ENCODE results near the gene B3GALT6. TPM values are rescaled to one million over a fixed set of nuclear protein-coding genes. Genes with fewer than 3 reads are reported as not detected.

Gene B3GALT6
- total and polyA plus RNA-seq, 2 experiments from 2014 or later = 5.5 to 26.5 TPM

DNA sequence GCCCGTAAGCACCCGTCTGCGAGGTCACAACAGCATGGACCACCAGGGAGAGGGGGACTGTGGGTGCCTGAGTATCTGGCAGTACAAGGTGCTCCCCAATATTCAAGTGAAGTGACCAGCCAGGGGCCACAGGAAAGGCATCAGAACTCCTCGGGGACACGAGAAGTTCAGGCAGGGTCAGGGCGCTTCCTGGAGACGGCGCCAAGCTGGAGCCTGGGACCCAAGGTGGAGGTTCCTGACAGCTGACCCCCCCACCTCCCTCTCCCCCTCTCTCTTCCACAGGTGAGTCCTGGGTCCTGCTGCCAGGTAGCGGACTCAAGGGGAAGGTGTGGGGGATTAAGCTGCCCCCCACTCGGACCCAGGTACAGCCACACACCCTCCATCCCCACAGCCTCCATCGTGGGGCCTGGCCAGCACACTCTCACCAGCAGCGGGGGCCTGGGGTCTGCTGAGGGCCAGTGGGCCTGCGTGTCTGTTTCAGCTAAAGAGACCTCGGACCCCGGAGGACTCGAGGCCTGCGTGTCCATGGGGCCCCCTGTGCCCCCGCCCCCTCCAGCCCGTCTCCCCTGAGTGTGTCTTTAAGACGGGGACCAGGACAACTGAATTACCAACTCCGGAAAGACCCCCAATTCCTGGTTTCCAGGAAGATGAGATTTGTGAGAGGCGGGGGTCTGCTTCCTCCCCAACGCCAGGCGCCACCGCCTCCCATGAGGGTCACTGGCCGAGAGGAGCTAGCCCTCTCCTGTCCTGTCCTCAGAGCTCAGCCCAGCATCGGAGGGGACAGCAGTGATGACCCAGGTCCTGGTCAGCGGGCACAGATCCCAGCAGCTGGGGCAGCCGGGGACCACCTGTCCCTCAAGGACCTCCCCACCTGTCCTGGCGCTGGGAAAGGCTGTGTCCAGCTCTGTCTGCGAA is 31.8 kb upstream of the B3GALT6 start:
- H4K20me1 ChIP-seq (replicated peaks; ENCODE audit: insufficient read depth) = no peaks in the 10 kb centered on the region
- DNase-seq (ENCODE audit: low spot score) (peak; percentile 5), ATAC-seq (no peak)
- H3F3A ChIP-seq (replicated peaks; ENCODE audit: low read depth) = no peaks in the 10 kb centered on the region
- H3K4me1 Mint-ChIP-seq = no peaks in the 10 kb centered on the region; the same call in 2 of the 3 replicates
- TF ChIP-seq EZH2 (IDR thresholded peaks at IDR 0.05; ENCODE audit: low read depth, unreplicated experiment) = no peak
- TF ChIP-seq STAT1 (IDR thresholded peaks at IDR 0.05; ENCODE audit: unreplicated experiment) = no peak
- no peak for TF ChIP-seq POLR2AphosphoS5 (IDR thresholded peaks at IDR 0.05; ENCODE audit: low read depth)
- no peak for TF ChIP-seq CTCF (conservative IDR thresholded peaks at IDR 0.05; ENCODE audit: low read depth in 2 of 2)
- no peak for TF ChIP-seq ZNF114 (CRISPR knock-in tag; IDR thresholded peaks at IDR 0.05)
- no peak for TF ChIP-seq CREB1 (CRISPR knock-in tag; IDR thresholded peaks at IDR 0.05; ENCODE audit: low read depth)
- TF ChIP-seq, protein P1, sequence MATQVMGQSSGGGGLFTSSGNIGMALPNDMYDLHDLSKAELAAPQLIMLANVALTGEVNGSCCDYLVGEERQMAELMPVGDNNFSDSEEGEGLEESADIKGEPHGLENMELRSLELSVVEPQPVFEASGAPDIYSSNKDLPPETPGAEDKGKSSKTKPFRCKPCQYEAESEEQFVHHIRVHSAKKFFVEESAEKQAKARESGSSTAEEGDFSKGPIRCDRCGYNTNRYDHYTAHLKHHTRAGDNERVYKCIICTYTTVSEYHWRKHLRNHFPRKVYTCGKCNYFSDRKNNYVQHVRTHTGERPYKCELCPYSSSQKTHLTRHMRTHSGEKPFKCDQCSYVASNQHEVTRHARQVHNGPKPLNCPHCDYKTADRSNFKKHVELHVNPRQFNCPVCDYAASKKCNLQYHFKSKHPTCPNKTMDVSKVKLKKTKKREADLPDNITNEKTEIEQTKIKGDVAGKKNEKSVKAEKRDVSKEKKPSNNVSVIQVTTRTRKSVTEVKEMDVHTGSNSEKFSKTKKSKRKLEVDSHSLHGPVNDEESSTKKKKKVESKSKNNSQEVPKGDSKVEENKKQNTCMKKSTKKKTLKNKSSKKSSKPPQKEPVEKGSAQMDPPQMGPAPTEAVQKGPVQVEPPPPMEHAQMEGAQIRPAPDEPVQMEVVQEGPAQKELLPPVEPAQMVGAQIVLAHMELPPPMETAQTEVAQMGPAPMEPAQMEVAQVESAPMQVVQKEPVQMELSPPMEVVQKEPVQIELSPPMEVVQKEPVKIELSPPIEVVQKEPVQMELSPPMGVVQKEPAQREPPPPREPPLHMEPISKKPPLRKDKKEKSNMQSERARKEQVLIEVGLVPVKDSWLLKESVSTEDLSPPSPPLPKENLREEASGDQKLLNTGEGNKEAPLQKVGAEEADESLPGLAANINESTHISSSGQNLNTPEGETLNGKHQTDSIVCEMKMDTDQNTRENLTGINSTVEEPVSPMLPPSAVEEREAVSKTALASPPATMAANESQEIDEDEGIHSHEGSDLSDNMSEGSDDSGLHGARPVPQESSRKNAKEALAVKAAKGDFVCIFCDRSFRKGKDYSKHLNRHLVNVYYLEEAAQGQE (IDR thresholded peaks at IDR 0.05; ENCODE audit: unreplicated experiment) = no peak
- TF ChIP-seq EZH2phosphoT487 (IDR thresholded peaks at IDR 0.05; ENCODE audit: unreplicated experiment) = no peak
- peak overlapping the region; percentile 46 for H3K4me3 Mint-ChIP-seq
- H3K4me2 ChIP-seq = peak overlapping the region; percentile 75
- H3K79me2 ChIP-seq (replicated peaks; ENCODE audit: insufficient read depth) = no peaks in the 10 kb centered on the region
- H3K9me2 ChIP-seq (ENCODE audit: insufficient read depth) = no peaks in the 10 kb centered on the region
- H3K36me3 Mint-ChIP-seq (ENCODE audit: low read depth) = no peaks in the 10 kb centered on the region
- H3K27ac Mint-ChIP-seq = no peak overlapping the region
- H3K36me3 ChIP-seq (ENCODE audit: insufficient read depth) = no peaks in the 10 kb centered on the region
- H3K27ac ChIP-seq (ENCODE audit: low read depth) = no peak overlapping the region
- H3K4me1 ChIP-seq (ENCODE audit: insufficient read depth) = no peaks in the 10 kb centered on the region
- H3K27me3 Mint-ChIP-seq (ENCODE audit: insufficient read depth, low read depth, poor library complexity) = peaks cover 3% of the 10 kb centered on the region
- peaks cover 5% of the 10 kb centered on the region for H3K9me3 Mint-ChIP-seq
- H3K27me3 ChIP-seq (ENCODE audit: insufficient read depth) = no peaks in the 10 kb centered on the region
- H2AFZ ChIP-seq = no peak overlapping the region
- H3K4me3 ChIP-seq = peak overlapping the region; percentile 56

Data from GM23338 (cell line).